GM19467 (cell line): ENCODE results near the gene GLIS2.
"Not testable (repeated sequence)": the region's sequence is repeated elsewhere in the genome, so short reads cannot be mapped to it uniquely, and the experiment has no call there.

Experiments
- ATAC-seq: cut with Tn5 transposase; IDR thresholded peaks from one replicate; pipeline ENCODE4 v1.9.1; 2021; ENCODE audit warnings: mild to moderate bottlenecking, moderate library complexity; ENCODE audit not compliant: unreplicated experiment

Gene GLIS2

DNA sequence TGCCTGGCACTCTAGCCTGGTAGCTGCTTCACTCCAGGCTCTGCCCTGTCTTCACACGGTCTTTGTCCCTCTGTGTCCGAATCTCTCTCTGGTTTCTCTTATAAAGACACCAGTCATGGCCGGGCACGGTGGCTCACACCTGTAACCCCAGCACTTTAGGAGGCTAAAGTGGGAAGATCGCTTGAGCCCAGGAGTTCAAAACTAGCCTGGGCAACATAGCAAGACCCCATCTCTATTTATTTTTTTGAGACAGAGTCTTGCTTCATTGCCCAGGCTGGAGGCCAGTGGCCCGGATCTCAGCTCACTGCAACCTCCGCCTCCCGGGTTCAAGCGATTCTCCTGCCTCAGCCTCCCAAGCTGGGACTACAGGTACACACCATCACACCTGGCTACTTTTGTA lies 17.8 kb downstream of the GLIS2 start:
- not testable (repeated sequence) for ATAC-seq

DNA sequence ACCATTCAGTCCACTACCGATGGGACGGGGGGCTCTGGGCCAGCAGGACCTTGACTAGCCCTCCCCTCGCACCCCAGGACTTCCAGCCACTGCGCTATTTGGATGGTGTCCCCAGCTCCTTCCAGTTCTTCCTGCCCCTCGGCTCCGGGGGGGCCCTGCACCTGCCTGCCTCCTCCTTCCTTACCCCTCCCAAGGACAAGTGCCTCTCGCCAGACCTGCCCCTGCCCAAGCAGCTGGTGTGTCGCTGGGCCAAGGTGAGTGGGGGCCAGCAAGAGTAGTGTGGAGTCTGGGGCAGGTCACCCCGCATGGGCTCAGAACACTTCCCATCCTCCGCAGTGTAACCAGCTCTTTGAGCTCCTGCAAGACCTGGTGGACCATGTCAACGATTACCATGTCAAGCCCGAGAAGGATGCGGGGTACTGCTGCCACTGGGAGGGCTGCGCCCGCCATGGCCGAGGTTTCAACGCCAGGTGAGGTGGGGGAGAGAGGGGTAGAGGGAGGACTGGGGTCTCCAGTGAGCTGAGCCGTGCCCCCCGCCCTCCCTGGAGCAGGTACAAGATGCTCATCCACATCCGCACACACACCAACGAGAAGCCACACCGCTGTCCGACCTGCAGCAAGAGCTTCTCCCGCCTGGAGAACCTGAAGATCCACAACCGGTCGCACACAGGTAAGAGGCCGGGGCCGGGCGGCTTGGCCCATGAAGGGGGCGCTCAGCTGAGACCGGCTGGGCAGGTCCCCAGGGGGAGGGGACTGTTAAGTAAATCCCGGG lies 19.0 kb downstream of the GLIS2 start:
- no peak for ATAC-seq

- ATAC-seq: no peak
These were observed 21.1 kb downstream of the GLIS2 start for GRCh38 chr16:4336701-4337539.

DNA sequence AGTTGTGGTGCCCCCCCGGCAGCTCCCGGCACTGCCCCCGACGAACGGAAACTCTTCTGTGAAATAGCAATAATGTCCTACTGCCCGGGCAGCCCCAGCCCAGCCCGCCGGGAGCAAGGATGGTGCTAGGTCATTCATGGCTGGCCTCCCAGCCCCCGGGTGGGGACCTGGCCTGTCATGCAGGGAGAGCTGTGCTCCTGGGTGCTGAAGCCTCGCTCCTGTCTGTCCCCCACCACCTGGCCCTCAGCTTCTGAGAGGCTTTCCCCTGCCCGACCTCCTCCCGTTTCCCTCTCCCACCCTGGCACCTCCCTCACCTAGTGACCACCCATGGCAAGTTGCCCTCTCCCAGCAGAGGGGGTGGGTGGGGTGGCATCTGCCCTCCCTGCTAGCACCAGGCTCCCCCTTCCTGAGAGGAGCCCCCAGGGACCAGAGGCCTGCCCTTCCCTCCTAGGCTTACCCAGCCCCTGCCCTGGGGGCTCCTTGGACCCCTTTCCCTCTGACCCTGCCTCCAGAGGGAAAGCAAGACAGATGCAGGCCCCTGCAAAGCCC lies 21.7 kb downstream of the GLIS2 start:
- ATAC-seq: no peak

- ATAC-seq: no peak
These were observed 22.3 kb downstream of the GLIS2 start for GRCh38 chr16:4338125-4338582.

DNA sequence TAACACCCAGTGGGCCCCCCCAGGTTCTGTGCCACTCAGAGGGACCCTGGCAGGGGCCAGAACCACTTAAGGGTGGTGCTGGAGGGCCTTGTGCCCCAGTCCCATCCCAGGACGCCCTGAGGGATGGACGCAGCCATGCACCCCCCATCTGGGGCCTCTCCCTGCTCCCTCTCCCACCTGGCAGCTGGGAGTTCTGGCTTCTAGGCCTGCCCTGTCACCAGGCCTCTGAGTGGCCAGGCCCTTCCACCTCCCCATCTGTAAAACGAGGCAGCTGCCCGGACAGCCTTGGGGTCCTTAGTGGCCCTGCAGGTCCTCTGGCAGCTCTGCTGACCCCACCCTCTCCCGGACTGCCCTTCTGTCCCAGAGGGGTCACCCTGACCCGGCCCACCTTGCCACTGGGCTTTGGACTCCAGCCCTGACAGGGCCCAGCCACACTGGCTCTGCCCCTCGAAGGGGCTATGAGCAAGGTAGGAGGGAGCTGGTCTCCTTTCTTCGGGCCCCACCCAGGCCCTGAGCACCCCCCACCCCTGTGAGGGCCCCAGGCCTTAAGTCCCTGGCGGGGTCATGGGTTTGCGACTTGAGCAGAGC lies 22.9 kb downstream of the GLIS2 start:
- ATAC-seq: no peak

DNA sequence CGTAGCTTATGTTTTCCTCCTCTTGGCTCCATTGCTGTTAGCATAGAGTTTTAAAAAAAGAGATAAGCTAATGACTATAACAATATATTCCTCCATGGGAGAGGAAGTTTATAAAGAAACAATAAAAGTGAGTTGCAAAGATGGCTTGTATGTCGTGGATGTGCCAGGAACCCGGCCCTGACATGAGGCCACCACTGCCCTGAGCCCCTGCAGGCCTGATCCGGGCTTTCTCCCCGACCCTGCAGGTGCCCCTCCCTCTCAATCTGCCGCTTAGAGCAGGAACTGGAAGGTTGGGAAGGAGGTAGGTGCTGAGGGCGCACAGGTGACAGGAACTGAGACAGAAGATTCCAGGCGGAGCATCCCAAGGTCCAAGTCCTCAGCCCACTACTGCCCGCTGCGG lies 23.6 kb downstream of the GLIS2 start:
- ATAC-seq: no peak

GRCh38 chr16:4339909-4340308 lies 24.0 kb downstream of the GLIS2 start:
- ATAC-seq: no peak

DNA sequence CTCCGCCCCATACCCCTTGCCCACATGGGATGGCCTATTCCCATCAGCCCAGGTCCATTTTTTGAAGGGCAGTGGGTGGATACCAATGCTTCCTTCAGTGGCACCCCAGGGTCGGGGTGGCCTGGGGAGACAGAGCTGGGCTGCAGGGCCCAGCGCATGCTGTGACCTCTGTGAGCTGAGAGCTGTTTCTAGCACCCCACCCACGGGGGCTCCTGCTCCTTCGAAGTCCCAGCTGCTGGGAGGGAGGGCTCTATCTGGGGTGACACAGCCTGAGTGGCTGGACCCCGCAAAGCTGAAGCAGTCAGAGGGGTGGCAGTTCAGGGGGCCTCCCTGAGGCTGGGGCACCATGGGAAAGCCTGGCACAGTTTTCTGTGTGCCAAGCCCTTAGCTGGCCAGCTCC lies 24.6 kb downstream of the GLIS2 start:
- no peak for ATAC-seq

- ATAC-seq: no peak
These were observed 25.4 kb downstream of the GLIS2 start for GRCh38 chr16:4341250-4341649.

- no peak for ATAC-seq
These were observed 27.2 kb downstream of the GLIS2 start for GRCh38 chr16:4342866-4343744.

DNA sequence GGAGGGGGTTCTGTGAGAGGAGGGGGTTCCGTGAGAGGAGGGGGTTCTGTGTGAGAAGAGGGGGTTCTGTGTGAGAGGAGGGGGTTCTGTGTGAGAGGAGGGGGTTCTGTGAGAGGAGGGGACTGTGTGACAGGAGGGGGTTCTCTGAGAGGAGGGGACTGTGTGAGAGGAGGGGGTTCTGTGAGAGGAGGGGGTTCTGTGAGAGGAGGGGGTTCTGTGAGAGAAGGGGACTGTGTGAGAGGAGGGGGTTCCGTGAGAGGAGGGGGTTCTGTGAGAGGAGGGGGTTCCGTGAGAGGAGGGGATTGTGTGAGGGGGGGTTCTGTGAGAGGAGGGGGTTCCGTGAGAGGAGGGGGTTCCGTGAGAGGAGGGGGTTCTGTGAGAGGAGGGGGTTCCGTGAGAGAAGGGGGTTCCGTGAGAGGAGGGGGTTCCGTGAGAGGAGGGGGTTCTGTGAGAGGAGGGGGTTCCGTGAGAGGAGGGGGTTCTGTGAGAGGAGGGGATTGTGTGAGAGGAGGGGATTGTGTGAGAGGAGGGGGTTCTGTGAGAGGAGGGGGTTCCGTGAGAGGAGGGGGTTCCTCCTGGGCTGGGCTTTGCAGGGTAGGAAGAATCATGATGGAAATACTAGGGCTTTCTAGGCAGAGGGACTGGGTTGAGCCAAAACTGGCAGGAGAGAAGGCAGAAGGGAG lies 28.6 kb downstream of the GLIS2 start:
- ATAC-seq: not testable (repeated sequence)

DNA sequence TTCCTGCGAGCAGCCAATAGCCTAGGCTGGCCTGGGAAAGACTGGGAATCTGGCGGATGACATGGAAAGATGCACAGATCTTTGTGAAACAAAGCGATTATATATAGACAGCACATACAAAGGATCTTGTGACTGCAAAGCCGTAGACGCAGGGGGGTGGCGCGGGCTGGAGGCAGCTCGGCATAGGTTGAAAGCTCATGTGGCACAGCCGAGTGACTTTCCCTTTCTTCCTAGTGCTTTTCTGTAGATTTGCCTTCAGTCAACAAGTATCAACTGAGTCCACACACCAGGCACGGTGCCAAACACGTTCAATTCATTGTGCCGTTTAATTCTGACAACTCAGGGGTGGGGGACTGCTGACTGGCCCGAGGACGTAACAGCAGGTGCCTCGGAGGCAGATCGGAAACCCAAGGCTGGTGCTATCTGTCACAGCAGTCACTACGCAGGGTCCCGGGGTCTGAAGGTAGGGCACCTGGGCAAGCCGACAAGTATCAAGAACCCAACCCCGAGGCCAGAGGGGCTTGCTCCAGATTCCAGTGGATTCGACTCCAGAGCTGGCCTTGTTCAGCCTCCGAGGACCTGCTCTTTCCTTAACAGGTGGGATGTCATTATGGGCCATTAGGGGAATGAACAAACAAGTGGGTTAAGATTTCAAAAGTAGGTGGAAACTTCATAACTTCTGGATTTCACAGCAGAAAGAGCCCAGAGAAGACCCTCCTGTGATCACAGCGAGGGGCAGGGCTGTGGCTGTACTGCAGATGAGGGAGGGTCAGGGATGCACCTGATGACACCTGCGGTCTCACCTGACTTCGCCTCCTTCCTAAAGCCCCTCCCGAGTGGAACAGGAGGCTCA lies 29.3 kb downstream of the GLIS2 start:
- ATAC-seq: no peak

DNA sequence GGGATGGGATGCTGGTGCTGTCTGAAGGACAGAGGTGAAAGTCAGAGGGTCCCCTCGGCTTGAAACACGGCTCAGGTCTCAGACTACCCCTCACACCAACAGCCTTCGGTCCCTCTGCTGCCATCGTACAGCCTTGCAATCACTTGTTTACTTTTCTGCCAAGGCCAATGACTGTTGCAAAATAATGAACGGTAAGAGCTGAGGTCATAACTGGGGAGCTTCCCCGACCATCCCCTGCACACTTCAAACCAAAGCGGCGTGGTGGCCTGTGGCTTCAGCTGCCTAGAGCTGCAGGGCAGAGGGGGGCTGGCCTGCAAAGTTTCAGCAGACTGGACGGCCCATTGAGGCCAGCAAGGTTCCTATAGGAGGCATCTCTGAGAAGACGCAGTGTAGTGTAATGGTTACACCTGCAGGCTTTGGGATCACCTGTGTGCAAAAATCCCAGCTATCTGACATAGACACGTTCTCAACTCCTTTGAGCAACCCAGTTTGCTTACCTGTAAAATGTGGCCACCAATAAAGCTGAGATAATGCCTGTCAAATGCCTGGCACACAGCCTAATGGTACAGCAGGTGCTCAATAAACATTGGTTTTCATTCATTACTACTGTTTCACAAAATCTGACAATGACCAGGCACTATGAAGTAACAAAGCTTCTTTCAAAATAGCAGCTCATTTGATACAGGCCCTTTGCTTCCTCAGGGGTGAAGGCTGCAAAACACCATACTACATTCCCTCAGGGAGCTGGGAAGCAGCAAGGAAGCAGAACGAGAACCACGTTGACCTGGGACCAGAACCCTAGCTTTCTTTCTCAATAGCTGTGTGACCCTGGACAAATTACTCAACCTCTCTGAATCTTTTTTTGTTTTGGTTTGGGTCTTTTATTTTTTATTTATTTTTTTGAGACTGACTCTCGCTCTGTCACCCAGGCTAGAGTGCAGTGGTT lies 30.2 kb downstream of the GLIS2 start:
- no peak for ATAC-seq

DNA sequence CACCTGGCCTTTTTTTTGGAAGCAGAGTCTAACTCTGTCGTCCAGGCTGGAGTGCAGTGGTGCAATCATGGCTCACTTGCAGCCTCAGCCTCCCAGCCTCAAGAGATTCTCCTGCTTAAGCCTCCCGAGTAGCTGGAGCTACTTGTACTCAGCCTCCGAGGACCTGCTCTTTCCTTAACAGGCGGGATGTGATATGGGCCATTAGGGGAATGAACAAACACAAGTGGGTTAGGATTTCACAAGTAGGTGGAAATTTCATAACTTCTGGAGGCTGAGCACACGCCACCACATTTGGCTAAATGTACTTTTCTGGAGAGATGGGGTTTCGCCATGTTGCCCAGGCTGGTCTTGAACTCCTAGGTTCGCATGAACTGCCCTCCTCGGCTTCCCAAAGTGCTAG lies 31.1 kb downstream of the GLIS2 start:
- ATAC-seq: no peak

DNA sequence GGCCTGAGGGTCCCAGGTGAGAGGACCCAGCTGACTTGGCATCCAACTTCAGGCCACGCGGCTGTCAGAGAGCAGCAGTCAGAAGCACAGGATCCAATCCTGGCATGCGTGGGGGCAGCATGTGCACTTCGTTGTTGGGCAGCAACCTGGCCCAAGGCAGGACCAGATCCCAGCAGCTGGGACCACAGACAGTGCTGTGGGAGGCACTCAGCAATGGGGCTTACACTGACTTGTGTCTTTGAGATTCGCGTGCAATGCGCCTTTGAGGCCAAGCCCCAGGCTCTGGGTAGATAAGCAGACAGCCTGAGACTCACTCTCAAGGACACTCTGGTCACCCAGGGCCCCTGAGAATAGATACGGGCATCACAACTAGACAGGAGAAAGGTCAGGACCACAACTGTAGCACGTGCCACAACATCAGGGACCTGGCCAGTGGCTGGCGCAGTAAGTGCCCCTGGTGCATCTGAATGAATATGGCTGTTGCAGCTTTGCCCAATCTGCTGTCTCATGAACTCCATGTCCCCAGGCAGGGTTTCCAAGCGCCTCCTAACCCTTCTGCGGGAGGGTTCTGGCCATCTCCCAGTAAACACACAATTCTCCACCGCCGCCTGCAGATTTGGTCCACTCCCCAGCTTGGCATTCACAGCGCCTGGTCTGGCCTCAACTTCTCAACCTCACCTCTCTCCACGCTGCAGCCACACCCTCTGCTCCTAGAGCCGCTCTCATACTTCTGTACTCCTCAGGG lies 32.1 kb downstream of the GLIS2 start:
- no peak for ATAC-seq

GRCh38 chr16:4349332-4349731 lies 33.5 kb downstream of the GLIS2 start:
- no peak for ATAC-seq
